HEK293 (cell line): ENCODE data around the gene CTBP2.

Source experiments
- CTCF ChIA-PET: fragments of 350-600 bp; formaldehyde crosslinking; extraction: SDS; loops from one replicate; lab custom pipeline; 2021; ENCODE audit warnings: antibody characterized with exemption; lab: Yijun Ruan, JAX
- POLR2A ChIA-PET: fragments of 300-600 bp; formaldehyde crosslinking; extraction: SDS; loops from one replicate; lab custom pipeline; 2020; ENCODE audit warnings: antibody characterized with exemption, inconsistent platforms; lab: Yijun Ruan, JAX
- H3K27ac ChIP-seq: fragments of 200-500 bp; sonication (Bioruptor generic); 2 replicates; pipeline ENCODE4 v1.5.1; 2014; ENCODE audit warnings: low read depth, low read length, control low read depth, inconsistent platforms; ENCODE audit errors: extremely low read depth
- H3K36me3 ChIP-seq, 2 experiments: fragments of 200-500 bp in 1 of 2; sonication (Bioruptor generic) in 1 of 2; 1 replicate in 1 of 2; 2 replicates in 1 of 2; pipeline ENCODE4 v1.5.1; 2014 to 2017; ENCODE audit warnings: inconsistent platforms in 2 of 2, low read length in 2 of 2; ENCODE audit not compliant: control insufficient read depth in 2 of 2, insufficient read depth in 1 of 2
- H3K4me1 ChIP-seq: fragments of 200-500 bp; sonication (Bioruptor generic); 2 replicates; pipeline ENCODE4 v1.5.1; 2014; ENCODE audit warnings: mild to moderate bottlenecking, low read length, inconsistent platforms; ENCODE audit not compliant: control insufficient read depth, insufficient read depth
- H3K4me3 ChIP-seq: 2 replicates; pipeline ENCODE4 v1.5.1; 2011; ENCODE audit warnings: low read depth, mild to moderate bottlenecking, control low read depth, low read length, moderate library complexity
- H3K9me3 ChIP-seq: fragments of 200-500 bp; sonication (Bioruptor generic); 2 replicates; pipeline ENCODE4 v1.5.1; 2014; ENCODE audit warnings: low read depth, low read length, inconsistent platforms; ENCODE audit not compliant: control insufficient read depth, insufficient read depth
- BCL11B ChIP-seq: fragments of 450-650 bp; formaldehyde crosslinking; IDR thresholded peaks from 2 replicates; pipeline ENCODE4 v1.5.1; 2016; ENCODE audit warnings: low read depth, missing biosample characterization, missing genetic modification characterization
- CTCF ChIP-seq: fragments of 450-650 bp; formaldehyde crosslinking; IDR thresholded peaks from 2 replicates; pipeline ENCODE4 v1.5.1; 2016; ENCODE audit warnings: missing biosample characterization, missing genetic modification characterization
- FEZF1 ChIP-seq: fragments of 450-650 bp; formaldehyde crosslinking; IDR thresholded peaks from 2 replicates; pipeline ENCODE4 v1.5.1; 2016; ENCODE audit warnings: missing biosample characterization, missing genetic modification characterization
- KLF7 ChIP-seq: fragments of 450-650 bp; formaldehyde crosslinking; IDR thresholded peaks from 2 replicates; pipeline ENCODE4 v1.5.1; 2016; ENCODE audit warnings: missing biosample characterization, missing genetic modification characterization, borderline replicate concordance
- OVOL3 ChIP-seq: fragments of 450-650 bp; formaldehyde crosslinking; IDR thresholded peaks from 2 replicates; pipeline ENCODE4 v1.5.1; 2016; ENCODE audit warnings: missing biosample characterization, missing genetic modification characterization
- PATZ1 ChIP-seq: fragments of 450-650 bp; formaldehyde crosslinking; IDR thresholded peaks from 2 replicates; pipeline ENCODE4 v1.5.1; 2016; ENCODE audit warnings: missing biosample characterization, missing genetic modification characterization
- PRDM4 ChIP-seq: fragments of 450-650 bp; formaldehyde crosslinking; IDR thresholded peaks from 2 replicates; pipeline ENCODE4 v1.5.1; 2017; ENCODE audit warnings: missing biosample characterization, missing genetic modification characterization
- SP7 ChIP-seq: fragments of 450-650 bp; formaldehyde crosslinking; IDR thresholded peaks from 2 replicates; pipeline ENCODE4 v1.5.1; 2016; ENCODE audit warnings: missing biosample characterization, missing genetic modification characterization
- TSHZ1 ChIP-seq: fragments of 450-650 bp; formaldehyde crosslinking; IDR thresholded peaks from 2 replicates; pipeline ENCODE4 v1.5.1; 2016; ENCODE audit warnings: missing biosample characterization, missing genetic modification characterization, borderline replicate concordance
- ZNF10 ChIP-seq: fragments of 450-650 bp; formaldehyde crosslinking; IDR thresholded peaks from 2 replicates; pipeline ENCODE4 v1.5.1; 2017; ENCODE audit warnings: missing biosample characterization, missing genetic modification characterization
- ZNF184 ChIP-seq: fragments of 450-650 bp; IDR thresholded peaks from 2 replicates; pipeline ENCODE4 v1.5.1; 2018; ENCODE audit warnings: missing biosample characterization, mild to moderate bottlenecking, missing genetic modification characterization
- ZNF202 ChIP-seq: fragments of 450-650 bp; formaldehyde crosslinking; IDR thresholded peaks from 2 replicates; pipeline ENCODE4 v1.5.1; 2016; ENCODE audit warnings: missing biosample characterization, missing genetic modification characterization, borderline replicate concordance
- ZNF341 ChIP-seq: fragments of 450-650 bp; formaldehyde crosslinking; IDR thresholded peaks from 2 replicates; pipeline ENCODE4; 2016; ENCODE audit warnings: low read depth, missing biosample characterization, missing genetic modification characterization
- ZNF354C ChIP-seq: fragments of 450-650 bp; formaldehyde crosslinking; IDR thresholded peaks from 2 replicates; pipeline ENCODE4 v1.5.1; 2016; ENCODE audit warnings: missing biosample characterization, missing genetic modification characterization, low read depth, borderline replicate concordance
- ZNF423 ChIP-seq: fragments of 450-650 bp; formaldehyde crosslinking; IDR thresholded peaks from 2 replicates; pipeline ENCODE4 v1.5.1; 2016; ENCODE audit warnings: missing biosample characterization, missing genetic modification characterization
- ZNF529 ChIP-seq: fragments of 450-650 bp; formaldehyde crosslinking; IDR thresholded peaks from 2 replicates; pipeline ENCODE4 v1.5.1; 2017; ENCODE audit warnings: missing genetic modification characterization, missing biosample characterization; ENCODE audit not compliant: insufficient replicate concordance
- ZNF600 ChIP-seq: fragments of 450-650 bp; formaldehyde crosslinking; IDR thresholded peaks from 2 replicates; pipeline ENCODE4 v1.5.1; 2016; ENCODE audit warnings: missing biosample characterization, missing genetic modification characterization
- ZNF623 ChIP-seq: fragments of 450-650 bp; formaldehyde crosslinking; IDR thresholded peaks from 2 replicates; pipeline ENCODE4 v1.5.1; 2016; ENCODE audit warnings: missing biosample characterization, missing genetic modification characterization
- ZNF626 ChIP-seq: fragments of 450-650 bp; sonication (Bioruptor Pico); formaldehyde crosslinking; IDR thresholded peaks from 2 replicates; pipeline ENCODE4 v1.5.1; 2018; ENCODE audit warnings: missing biosample characterization, missing genetic modification characterization, inconsistent platforms
- ZNF792 ChIP-seq: fragments of 450-650 bp; formaldehyde crosslinking; IDR thresholded peaks from 2 replicates; pipeline ENCODE4 v1.5.1; 2016; ENCODE audit warnings: missing biosample characterization, missing genetic modification characterization
- ZSCAN23 ChIP-seq: fragments of 450-650 bp; formaldehyde crosslinking; IDR thresholded peaks from 2 replicates; pipeline ENCODE4 v1.5.1; 2016; ENCODE audit warnings: missing biosample characterization, missing genetic modification characterization

Gene CTBP2

GRCh38 chr10:125013529-125013872, 146.9 kb downstream of the CTBP2 start (continued):
- TF ChIP-seq ZNF354C (tag by site-specific recombination) (no peak), ZNF10 (tag by site-specific recombination) (no peak), ZNF184 (no peak), TSHZ1 (tag by site-specific recombination) (no peak), ZNF202 (tag by site-specific recombination) (no peak), ZNF600 (tag by site-specific recombination) (no peak), PATZ1 (tag by site-specific recombination) (no peak)
- TF ChIP-seq, all 188 proteins: peak for 0

GRCh38 chr10:125012851-125013528, 147.4 kb downstream of the CTBP2 start:
- ChIA-PET POLR2A (no interaction called here), CTCF (no interaction called here)
- Histone ChIP-seq H3K4me1 (no peaks in the 10 kb centered on the region; the same call in 1 of the 2 replicates), H3K9me3 (no peaks in the 10 kb centered on the region), H3K4me3 (no peak overlapping the region), H3K36me3 (peaks cover 0 to 31% of the 10 kb centered on the region in 2 experiments; a peak in 2 of 3 replicates), H3K27ac (no peak overlapping the region)
- peak; percentile 42; the same call in 1 of the 2 replicates for TF ChIP-seq FEZF1 (tag by site-specific recombination)
- TF ChIP-seq ZNF341 (tag by site-specific recombination), result no peak

- no peak overlapping the region for H3K27ac ChIP-seq
- POLR2A ChIA-PET, result no interaction called here
- CTCF ChIA-PET, result interaction anchor here (0.6 to 1.6 kb wide), 2 partner anchors 11 to 20 kb away, joined by 3 to 7 read pairs; no protein-coding TSS in a partner anchor
- no peaks in the 10 kb centered on the region for H3K4me1 ChIP-seq
- no peaks in the 10 kb centered on the region for H3K9me3 ChIP-seq
- H3K36me3 ChIP-seq, result peaks cover 0 to 22% of the 10 kb centered on the region in 2 experiments; a peak in 2 of 3 replicates
- no peak overlapping the region for H3K4me3 ChIP-seq
- TF ChIP-seq CTCF (tag by site-specific recombination), result no peak
- TF ChIP-seq ZNF529 (tag by site-specific recombination), result no peak
- no peak for TF ChIP-seq ZNF623 (tag by site-specific recombination)
- no peak for TF ChIP-seq ZNF423 (tag by site-specific recombination)
- TF ChIP-seq ZNF792 (tag by site-specific recombination), result no peak
- no peak for TF ChIP-seq PRDM4 (tag by site-specific recombination)
- no peak for TF ChIP-seq SP7 (tag by site-specific recombination)
- no peak for TF ChIP-seq KLF7 (tag by site-specific recombination)
- no peak for TF ChIP-seq ZNF626
- TF ChIP-seq OVOL3 (tag by site-specific recombination), result no peak
- TF ChIP-seq BCL11B (tag by site-specific recombination), result no peak
- no peak for TF ChIP-seq ZSCAN23
These were observed 148.2 kb downstream of the CTBP2 start for GRCh38 chr10:125011926-125012705.
